HCEC 1CT (cell line): ENCODE measurements around the gene ARHGAP15.

Source experiments
- DNase-seq: peaks from one replicate; pipeline ENCODE4 v3.0.0-alpha.2; 2017

The ARHGAP15 gene

DNA sequence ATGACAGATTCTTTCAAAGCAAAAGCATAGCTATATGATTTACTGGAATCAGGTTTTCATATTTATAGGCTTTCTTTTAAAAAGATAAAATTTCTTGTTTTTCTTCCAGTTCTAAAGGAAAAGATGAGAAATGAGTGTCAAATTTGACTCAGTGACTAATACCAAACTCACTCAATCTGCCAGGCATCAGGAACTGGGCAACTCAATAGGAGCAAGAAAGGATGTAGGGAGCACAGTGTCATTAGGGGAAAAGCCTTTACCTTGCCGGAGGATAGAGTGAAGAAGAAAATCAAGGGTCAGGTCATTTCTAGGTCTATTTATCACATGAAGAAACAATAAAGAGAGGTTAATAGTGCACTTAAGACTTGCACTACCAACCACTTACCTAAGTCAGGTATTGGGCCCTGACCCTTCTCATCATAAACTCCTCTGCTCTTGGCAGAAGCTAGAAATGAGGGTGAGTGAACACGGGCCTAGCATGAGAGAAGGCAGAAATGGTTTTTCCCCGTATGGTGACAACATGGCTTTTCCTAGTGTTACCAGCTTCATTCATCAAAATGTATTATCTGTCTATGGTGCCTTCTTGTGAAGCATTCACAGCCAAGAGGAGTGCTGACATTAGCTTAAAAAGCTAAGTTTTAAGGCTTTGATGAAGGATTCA lies 151.0 kb downstream of the ARHGAP15 start:
- no peak for DNase-seq

DNA sequence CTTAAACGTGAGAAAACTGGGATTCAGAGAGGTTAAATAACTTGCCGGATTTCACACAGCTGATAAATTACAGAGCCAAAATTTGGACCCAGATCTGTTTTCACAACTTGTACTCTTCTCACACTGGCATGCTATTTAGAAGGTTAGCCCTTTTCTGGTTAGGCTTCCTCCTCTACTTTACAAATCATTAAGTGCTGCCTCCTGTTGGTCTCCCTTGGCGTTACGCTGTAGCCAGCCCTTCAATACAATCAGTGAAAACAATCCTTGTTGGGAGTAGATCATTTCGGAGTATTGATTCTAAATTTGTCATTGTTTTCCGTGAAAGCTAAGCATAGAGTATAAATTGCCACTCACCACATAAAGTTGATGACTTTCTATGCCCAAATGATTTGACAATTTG lies 153.5 kb downstream of the ARHGAP15 start:
- no peak for DNase-seq

DNA sequence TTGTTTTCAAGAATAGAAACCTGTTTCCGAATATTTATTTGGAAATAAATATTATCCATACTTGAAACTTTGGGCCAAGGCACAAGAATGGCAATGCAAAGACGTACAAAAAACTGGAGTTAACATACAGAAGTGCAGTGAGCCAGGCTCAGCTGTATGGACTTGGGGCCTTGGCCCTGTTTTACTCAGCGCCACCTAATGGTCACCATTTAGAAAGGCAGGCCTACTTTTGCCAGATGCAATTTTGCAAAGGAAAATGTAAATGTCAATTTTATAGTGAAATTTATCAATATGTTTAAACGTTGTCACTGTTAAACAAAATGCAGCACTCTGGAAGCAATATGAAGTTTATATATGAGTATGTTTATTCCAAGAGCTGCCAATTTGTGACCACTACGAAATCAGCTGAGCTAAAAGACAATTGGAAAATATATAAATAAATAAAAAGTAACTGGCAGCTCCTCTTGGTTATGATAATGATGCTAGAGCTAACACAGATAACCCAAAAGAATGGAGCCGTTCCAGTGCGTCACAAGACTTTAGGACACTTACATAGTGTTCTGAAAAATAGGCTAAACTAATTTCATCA lies 155.0 kb downstream of the ARHGAP15 start:
- peak; percentile 34 for DNase-seq

DNA sequence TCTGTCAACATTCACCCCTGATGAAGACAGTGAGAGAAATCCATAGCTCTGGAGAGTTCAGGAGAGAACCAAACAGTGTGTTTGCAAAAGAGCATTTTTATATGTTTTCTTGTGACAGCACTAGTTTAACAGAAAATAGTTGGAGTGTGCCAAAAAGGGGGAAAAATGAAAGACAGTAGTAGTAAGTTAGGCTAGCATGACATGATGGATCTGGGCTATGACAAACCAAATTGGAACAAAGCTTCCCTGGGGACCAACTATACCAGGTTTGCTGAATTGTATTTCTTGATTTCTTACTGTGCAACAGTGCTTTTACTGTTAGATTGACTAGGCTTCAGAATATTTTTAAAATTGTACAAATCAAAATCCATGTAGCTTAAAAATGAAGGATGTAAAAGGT lies 159.8 kb downstream of the ARHGAP15 start:
- no peak for DNase-seq

DNA sequence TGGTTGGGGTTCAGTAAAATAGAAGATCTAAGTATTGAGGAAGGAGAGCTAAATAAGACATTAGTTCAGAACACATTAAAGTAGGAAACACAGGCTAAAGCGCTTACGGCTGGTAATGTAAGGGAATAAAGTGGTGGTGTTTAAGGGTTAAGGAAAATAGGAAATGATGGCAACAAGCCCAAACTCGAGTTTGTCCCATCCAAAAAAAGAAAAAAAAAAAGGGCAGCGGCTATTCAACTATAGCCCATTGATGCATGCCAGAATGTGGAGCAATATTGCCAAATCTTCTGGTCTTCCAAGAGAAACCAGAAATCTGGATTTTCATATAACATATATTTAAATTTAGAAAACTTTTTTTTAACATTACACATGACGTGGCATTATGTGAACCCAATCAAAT lies 161.0 kb downstream of the ARHGAP15 start:
- no peak for DNase-seq

DNA sequence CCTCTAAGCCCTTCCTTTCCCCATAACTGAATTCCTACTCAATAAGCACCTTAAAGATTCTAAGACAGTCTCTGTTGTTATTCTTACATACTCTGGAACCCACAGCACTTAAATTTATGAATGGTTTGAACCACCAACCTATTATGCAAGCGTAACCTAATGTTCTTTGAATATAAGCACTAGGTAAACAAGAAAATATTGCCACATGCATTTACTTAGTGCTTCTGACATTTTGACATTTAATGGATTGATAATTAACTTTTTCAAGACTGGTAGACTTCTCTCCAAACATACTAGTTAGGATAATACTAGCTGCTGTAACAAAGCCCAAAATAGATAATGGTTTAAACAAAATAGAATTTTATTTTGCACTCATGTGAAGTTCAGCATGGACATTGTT lies 164.8 kb downstream of the ARHGAP15 start:
- DNase-seq, result no peak

DNA sequence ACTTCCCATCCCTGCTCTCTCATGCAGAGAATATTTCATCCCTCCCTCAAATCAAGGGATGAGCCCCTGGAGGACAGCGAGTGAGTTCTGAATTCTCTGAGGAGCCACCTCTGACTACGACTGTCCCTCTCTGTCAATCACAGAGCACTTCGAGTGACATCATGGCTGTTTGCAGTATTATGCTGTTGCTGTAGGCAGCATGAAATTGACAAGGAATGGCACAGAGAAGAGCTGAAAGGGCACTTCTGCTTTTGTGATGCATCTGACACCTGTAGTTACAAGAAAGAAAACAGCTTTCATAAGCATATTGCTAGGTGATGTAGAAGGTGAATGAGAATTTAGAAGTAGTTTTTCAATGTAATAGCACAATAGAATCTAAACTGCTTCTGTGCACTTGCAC lies 166.9 kb downstream of the ARHGAP15 start:
- DNase-seq, result no peak

DNA sequence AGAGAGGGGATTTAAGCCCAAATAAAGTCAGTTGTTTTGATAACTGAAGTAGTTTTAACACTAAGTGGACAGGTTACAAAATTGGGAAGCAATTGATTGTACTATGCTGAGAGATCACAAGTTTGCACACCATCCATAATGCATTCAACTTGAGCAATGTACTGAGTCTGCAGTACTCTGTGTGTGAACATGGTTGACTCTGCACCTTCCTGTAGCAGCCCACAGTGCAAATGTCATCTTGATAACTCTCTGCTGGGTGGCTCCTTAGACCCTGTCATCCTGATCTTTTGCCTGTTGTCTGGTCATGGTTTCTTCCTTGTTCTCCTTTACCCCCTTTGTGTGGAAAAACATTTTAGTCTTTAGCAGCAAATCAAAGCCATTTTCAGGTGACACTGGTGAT lies 168.0 kb downstream of the ARHGAP15 start:
- DNase-seq, result no peak

DNA sequence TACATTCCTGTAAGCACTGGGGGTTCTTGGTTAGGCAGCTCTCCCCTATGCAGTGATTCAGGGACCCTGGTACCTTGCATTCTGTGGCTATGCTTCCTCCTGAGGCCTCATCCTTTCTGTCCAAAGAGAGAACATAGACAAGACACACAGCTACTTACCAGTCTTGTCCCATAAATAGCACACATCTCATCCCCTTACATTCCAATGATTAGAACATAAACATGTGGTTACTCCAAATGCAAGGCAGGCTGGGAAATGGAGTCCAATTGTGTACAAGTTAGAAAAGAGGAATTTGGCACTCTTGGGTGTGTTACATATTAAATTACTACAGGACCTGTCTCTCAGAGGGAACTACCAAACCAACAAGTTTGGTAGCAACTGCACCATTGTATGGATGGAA lies 171.3 kb downstream of the ARHGAP15 start:
- DNase-seq, result peak; percentile 7

DNA sequence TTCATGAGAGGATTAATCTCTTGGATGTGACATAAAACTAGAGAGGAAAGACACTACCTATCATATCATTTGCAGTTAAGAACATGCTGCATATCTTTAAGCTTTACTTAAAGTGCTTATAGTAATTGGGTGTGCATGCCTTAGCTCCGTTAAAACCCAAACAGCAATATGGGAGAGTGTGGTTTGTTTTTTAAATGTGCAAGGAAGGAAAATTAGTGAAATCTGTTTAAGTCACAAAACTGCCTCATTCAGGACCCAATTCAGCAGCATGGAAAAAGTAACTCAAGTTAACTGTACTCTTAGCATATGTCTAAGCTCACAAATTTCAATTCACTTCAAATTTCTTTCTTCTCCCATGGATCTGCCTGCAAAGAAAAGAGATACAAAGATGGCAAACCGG lies 182.2 kb downstream of the ARHGAP15 start:
- no peak for DNase-seq

DNA sequence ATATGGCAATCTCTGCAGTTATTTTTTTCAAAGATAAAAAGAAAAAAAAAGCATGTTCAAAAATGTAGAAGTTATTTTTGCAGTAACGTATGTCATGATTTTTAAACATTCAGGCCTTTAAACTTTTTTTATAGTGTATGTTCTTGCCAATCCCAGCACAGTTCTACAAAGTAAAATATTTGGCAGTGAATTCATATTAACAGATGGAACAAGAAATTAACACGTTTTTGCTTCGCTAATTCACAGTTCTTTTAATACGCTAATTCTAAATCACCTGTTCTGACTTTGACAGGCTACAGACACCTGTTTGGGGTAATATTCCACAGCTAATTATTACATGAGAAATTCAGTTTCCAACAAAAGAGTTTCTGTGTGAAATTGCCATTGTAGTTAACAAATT lies 183.2 kb downstream of the ARHGAP15 start:
- no peak for DNase-seq

DNA sequence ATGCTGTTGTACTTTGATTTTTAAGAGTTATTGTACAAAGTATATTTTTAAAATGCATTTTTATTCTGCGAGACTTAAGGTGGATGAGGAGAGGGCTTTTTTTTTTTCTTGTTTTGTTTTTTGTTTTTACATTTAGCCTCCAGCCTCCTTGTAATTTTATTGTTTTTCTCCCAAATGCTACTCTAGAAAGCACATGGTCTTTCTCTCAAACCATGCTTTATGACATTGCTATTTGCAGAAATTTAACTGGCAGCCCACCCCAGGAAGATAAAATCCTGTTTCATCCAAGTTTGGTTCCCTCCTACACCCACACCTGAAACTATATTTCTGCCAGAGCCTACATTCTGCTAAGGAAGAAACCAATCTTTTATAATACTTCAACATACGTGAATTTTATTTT lies 184.6 kb downstream of the ARHGAP15 start:
- no peak for DNase-seq

DNA sequence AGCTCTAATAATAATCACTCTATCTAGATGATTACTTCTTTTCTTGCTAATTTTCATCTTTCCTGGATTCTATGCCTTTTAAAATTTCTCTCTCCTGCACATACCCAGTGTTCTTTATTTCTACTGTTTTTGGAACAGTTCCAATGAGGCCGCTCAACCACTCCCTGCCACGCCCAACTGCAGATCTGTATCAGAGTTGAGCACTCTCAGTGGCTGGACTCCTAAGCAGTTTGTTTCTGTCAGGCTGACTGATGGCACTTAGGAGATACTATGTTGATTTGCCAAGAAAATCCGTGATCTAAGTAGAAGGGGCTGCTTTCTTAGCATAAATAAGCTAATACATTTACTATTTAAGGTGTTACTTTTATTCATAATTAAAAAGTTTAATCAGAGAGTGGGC lies 192.8 kb downstream of the ARHGAP15 start:
- DNase-seq, result no peak

DNA sequence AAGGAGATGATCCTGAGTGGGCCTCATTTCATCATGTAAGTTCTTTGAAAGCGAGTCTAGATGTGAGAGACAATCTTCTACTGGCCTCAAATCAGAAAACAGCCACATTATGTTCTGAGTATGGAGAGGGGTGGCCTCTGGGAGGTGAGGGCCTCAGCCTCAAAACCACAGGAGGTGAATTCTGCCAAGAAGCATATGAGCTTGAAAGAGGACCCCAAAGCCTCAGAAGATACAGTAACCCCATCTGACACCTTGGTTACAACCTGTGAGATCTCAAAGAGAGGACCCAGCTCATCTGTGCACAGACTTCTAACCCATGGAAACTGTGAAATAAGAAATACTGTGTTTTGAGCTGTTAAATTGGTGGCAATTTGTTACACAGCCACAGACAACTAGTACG lies 200.1 kb downstream of the ARHGAP15 start:
- DNase-seq, result no peak

DNA sequence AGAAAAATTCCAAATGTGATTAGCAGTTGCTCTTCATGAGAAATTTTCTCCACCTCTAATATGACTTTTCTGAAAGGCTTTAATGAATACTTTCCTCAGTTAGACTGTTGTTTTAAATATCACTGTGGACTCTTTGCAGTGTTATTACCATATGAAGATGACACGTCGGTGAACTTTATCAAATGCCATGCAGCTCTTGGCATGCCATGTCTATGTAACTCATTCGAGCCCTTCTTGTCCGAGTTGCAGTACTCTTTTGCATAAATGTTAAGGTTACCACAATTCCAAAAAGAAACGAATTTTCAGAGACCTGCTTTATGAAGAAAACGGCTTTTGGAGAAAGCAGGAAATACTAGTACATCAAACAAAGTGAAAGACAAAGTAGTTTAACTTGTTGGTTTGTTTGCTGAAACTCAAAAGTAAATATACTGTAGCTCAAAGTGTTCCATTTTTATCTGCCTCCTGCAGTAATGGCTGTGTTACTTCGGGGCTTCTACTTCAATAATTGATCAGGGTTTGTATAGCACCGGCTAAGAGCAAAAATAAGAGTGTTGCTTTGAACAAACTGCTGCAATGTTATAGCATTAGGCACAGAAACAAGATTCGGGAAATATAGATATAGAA lies 204.1 kb downstream of the ARHGAP15 start:
- DNase-seq, result no peak

DNA sequence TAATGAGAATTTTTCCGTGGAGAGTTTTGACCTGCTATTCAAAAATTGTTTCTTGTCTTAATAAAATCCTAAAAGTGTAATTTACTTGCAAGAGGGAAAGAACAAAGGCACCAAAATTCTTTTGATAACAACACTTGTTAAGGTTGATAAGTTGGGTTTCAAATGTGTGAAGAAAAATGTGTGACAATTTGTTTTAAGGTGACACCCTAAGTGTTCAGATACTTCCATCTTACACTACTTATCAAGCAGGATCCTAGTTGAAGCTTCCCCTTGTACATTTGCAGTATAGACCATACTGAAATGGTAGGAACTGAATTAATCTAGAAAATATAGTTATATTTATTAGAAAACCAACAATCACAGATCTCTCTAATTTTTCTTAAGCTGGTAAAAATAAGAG lies 204.6 kb downstream of the ARHGAP15 start:
- DNase-seq, result no peak

DNA sequence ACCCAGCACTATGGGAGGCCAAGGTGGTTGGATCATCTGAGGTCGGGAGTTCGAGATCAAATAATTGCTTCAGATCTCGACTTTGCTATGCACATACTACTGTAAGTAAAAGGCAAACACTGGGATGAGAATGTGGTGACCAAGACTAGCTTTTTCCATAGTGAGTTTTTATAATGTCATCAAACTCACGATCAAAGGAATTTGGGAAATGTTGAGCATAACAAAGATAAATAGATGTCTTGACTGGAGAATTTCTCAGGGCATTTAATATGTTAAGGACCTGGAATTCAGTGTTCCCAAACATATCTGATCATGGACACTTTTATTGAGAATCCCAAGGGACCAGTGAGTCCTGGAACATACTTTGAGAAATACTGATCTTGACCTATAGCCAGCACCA lies 205.6 kb downstream of the ARHGAP15 start:
- no peak for DNase-seq

DNA sequence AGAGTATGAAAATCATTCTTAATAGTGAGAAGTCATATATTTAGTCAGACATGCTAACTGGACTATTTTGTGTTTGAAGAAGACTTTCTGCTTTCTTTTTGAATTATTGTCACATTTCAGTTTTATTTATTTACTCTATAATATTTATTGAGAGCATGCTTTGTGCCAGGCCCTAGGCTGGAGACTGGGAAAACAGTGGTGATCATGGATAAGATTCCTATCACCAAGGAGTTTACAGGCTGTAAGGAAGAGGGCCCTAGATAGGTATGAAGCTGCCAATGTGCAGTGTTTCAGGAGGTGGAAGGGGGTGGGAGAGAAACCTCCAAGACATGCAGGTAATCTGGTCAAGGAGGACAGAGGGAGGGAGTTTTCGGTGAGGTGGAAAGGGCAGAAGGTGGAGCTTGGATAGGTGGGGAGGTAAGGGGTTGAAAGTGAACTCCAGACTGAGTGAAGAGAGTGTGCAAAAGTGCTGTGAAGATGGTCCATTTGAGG lies 207.5 kb downstream of the ARHGAP15 start:
- no peak for DNase-seq

DNA sequence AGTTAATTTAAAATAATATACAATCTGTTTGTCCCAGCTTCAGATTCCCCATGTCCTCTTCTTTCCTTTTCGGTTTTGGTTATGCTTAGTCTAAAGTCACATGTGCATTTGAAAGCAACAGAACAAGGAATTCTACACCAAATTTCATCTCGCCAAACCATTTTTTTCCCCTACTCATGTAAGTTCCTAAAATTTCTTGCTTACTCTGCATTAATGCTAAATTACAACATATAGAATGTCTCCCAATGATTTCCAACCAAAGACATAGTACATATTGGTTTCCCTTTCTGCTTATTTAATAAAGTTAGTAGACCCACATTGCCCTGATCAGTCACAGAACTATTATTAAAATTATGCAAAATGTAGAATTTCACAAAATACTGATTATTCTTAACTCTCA lies 212.3 kb downstream of the ARHGAP15 start:
- no peak for DNase-seq

DNA sequence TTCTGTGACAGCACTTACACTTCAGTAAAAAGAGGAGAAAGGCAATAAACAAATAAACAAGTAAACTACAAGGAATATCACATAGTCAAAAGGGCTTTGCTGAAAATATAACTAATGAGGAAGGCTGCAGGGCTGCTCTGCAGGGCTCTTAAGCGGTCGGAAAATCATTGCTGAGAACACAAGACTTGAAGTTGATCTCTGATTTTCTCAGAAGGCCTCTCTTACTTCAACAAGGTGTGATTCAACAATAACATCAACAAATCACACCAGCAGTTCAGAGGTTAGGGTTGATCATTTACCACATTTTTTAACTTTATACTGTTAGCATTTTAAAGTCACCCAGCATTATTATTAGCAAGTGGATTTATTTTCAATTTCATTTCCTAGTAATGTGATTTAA lies 215.6 kb downstream of the ARHGAP15 start:
- no peak for DNase-seq

DNA sequence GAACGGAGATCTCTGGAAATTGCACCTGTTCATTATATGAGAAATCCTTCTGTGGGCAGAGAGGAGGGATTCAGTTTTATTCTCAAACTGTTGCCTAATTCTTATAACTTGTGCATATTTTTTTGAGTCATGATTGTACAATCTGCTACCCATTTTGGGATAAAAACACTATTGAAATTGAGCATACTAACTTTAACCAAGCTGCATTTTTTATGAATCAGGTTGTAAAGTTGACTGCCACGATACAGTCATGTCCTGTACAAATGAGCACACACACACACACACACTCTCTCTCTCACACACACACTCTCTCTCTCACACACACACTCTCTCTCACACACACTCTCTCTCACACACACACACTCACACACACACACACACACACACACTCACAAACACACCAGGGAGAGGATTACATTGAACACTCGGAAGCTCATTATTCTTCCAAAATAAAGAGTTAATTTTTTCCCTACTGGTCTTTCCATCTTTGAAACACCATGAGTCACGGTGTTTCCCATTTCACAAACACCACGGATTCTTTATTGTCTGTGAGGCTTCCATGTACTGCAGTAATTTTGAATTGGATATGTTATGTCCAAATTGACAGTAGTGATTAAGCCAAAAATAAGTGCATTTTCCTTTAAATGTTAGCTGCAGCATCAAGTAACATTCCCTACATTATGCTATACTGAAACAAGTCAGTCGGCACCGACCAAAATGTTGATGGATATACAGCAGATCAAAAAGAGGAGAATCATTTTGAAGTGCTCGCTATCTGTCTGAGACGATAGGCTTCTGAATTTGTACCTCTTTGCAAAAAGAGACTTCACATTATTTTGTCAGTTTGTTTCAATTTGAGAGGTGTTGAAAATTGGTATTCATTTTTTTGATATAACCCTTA lies 216.9 kb downstream of the ARHGAP15 start:
- no peak for DNase-seq

DNA sequence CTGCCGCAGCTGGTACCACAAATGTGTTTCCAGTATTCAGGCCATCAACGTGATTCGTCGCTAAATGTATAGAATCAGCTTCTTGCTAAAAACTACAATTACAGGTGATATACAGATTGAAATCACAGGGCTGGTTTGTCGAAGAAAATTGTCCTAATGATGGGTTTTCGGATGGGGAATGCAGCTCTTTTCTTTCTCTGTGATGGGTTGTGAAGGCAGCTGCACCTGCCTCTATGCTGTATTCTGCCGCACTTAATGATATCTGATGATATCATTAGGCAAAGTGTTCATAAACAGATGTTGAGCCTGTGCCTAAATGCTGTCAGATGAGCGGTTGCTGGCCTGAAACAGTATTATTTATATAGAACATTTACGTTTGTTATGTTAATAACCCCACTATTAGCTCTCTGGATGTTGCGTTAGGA lies 218.1 kb downstream of the ARHGAP15 start:
- no peak for DNase-seq

DNA sequence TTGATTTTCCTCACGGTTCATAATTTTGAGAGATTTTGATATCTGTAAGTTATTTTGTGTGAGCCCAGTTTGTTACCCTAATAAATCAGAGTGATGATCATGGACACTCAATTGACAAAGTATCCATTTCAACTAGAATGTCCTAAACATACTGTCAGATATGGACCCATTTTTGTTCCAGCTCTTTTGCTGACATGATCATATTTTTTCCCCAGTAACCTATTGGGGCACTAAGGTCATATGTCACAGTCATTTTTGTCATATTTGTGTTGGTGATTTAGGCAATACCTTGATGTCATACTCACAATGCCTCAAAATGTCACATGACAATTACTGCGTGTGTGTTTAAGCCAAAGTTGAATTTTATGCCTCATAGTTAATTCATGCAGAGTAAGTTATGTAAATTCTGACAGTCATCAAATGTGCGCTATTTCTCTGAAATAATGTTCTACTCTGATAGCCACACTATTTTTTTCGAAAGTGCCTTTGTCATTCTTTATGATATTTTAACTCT lies 218.7 kb downstream of the ARHGAP15 start:
- DNase-seq, result no peak
